AML-193 (cell line): Measurements from ENCODE around the gene MTCP1.

ENCODE experiments used
- DNase-seq, 2 experiments: peaks; one replicate each; lab custom pipeline; 2025; lab: John Stamatoyannopoulos, UW

MTCP1 gene

GRCh38 chrX:155053656-155054055, 17.3 kb downstream of the MTCP1 start:
- DNase-seq = no peak

DNA sequence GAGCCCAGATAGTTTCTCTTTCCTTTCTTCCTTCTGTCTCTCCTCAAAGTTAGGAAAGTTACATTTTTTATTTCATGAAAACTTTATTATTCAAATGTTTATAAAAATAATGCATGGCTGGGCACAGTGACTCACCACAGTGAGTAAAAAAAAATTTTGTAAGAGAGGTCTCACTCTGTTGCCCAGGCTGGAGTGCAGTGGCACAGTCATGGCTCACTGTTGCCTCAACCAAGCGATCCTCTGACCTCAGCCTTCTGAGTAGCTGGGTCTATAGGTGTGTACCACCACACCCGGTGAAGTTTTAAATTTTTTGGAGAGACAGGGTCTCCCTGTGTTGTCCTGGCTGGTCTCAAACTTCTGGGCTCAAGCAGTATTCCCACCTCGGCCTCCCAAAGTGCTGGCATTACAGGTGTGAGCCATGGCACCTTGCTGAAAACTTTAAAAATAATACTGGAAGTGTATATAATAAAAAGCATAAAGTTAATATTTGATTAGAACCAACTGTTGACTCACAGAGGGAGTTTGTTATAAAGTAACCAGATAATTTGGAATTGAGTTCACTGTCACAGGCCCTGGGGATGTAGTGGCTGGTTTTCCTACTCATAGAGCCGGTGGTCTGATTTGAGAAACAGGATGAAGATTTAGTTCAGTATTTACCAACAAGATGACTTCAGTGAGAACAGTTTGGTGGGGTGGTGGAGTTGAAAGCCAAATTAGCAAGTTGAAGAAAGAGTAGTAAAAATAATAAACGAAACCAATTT, 18.0 kb downstream of the MTCP1 start:
- no peak for DNase-seq

GRCh38 chrX:155048977-155049619, 21.8 kb downstream of the MTCP1 start:
- DNase-seq = peak; percentile 4 to 41

DNA sequence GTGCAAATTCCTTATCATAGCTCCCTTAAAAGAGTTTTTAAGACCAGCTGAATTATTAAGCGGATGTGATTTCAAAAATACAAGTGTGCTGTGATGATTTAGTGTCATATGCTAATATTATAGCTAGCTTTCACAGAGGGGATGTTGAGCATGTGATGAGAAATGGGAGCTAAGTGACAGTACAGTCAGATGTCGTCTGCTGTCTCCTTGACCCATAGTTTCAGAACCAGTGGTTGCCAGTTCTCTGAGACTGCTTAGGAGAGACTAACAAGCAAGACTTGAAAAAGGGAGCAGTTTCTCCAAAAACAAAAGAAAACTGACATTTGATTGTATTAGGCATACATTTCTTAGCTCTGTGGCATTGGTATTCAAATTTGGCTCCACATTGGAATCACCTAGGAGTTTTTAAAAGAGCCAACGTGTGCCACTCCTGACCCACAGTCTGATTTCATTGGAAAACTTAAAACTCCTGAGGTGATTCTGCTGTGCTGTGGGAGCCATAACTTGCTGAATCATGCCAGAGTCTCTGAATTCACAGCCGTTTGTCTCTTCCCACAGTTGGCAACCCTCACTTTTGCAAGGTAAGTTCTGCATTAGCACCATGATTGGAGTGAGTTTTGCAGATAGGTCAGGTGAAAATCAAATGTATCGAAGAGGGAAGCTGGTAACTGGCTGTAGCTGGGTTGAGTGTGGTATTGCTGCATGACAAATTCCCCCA, 24.0 kb downstream of the MTCP1 start:
- DNase-seq = no peak

DNA sequence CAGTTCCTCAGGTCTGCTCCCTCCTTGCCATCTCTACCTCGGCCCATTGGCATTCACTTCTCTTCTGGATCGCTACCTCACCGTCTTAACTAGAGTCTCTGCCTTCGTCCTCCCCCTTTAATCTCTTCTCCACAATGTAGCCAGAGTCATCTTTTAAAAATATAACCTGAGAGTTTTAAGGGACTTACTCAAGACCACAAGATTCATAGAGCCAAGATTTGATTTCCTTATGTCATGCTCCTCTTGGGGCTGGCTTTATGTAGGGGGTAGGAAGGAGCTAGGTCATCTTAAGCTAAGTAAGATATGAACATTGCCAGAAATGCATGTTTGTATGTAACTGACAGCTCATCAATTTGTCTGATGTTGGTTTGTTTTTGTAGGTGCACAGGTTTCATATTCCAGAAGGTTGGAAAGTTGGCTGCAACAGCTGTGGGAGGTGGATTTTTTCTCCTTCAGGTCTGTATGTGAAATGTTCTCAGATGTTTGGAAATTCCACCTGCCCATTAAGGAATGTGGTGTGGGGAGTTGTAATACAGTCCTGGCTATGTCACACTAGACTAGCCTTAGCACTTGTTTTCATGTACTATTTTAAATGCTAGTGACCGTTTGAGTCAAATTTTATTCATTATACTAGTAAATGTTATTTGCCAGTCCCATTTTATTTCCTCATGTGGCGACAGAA, 24.7 kb downstream of the MTCP1 start:
- DNase-seq = no peak

DNA sequence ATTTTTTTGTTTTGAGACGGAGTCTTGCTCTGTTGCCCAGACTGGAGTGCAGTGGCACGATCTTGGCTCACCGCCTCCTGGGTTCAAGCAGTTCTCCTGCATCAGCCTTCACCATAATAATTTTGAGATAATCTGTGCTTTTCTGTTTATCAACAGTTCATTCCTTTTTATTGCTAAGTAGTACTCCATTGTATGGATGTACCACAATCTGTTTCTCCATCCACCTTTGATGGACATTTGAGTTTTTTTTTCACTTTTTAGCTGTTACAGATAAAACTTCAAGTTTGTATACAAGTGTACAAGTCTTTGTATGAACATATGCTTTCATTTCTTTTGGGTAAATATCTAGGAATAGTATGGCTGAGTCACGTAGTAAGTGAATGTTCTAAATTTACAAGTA, 35.2 kb downstream of the MTCP1 start:
- DNase-seq = no peak

- no peak for DNase-seq
These were observed 39.3 kb downstream of the MTCP1 start for GRCh38 chrX:155031657-155032056.

DNA sequence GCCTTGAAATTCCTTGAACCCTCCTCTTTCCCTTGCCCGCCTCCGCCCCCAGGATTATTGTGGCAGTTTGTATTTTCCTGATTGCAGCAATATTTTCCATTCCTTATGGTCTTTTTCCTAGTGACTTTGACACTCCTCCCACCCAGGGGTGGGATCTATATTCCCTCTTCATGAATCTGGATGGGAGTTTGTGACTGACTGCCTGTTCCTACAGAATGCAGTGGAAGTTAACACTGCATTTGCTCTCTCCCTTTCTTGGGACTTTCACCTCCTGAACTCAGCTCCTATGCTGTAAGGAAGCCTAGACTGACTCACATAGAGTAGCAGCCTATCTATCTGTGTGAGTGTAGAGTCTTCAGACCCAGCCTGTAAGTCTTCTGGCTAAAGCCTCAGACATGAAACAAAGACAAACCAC, 42.1 kb downstream of the MTCP1 start:
- no peak for DNase-seq

GRCh38 chrX:155028129-155028528, 42.8 kb downstream of the MTCP1 start:
- DNase-seq = no peak

GRCh38 chrX:155027509-155028066, 43.3 kb downstream of the MTCP1 start:
- peak; percentile 45 to 73 for DNase-seq

GRCh38 chrX:155026727-155027508, 44.0 kb downstream of the MTCP1 start, which contains the start of gene FUNDC2:
Gene FUNDC2, plus strand, starts transcription at chrX:155026844. Its CDS starts 95 bp downstream, at chrX:155026939.
- DNase-seq = peak; percentile 72 to 74

GRCh38 chrX:155026420-155026726, 44.6 kb downstream of the MTCP1 start:
- no peak for DNase-seq

DNA sequence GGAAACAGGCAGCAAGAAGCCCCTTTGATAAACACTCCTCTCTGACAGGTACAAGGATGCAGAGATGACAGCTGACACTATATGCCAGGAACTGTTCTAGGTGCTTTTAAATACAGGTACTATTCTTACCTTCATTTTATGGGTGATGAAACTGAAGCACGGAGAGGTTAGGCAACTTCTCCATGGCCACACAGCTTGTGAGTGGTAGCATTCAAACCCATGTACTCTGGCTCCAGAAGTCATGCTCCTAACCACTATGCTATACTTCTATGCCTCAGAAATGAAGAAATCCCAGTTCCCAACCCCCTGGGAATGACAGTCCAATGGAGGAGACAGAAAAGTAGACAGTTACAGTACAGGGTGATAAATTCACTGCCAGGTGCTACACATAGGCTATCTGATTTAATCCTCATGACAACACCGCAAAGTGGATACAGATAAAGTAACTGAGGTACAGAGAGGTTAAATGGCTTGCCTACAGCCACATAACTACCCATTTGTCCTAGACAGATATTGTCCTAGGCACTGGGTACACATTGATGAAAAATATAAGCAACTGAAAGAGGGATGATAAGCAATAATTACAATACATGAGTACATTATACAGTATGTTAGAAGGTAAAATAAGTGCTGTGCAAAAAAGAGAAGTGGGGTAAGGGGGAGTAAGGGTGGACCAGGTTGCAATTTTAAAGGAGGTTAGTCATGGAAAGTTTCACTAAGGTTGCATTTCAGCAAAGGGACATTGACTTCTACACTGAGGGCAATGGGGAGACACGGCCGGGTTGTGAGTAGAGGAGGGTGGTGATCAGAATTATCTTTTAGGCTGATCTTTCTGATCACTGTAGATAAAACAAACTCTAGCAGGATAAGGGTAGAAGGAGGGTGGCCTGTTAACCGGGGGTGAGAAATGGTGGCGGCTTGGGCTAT, 46.8 kb downstream of the MTCP1 start:
- DNase-seq = no peak

GRCh38 chrX:155022585-155022984, 48.4 kb downstream of the MTCP1 start, which contains the start of gene F8:
Gene F8, minus strand, starts transcription at chrX:155022723. Its CDS starts 171 bp downstream, at chrX:155022552.
- no peak for DNase-seq

- DNase-seq = no peak
These were observed 50.3 kb downstream of the MTCP1 start for GRCh38 chrX:155020591-155020990.
